Measurements from ENCODE around the gene LY6G6C.

LY6G6C gene

GRCh38 chr6:31725502-31726350 is 4.2 kb upstream of the LY6G6C start:
- DNase-seq (ENCODE audit: low read depth), result no peak
- no peak for TF ChIP-seq CTCF (conservative IDR thresholded peaks at IDR 0.05; ENCODE audit: low read length)
- H3K4me3 ChIP-seq (ENCODE audit: low read length), result no peak overlapping the region

GRCh38 chr6:31723980-31724691 is 2.6 kb upstream of the LY6G6C start:
- no peak overlapping the region for H3K4me3 ChIP-seq (ENCODE audit: low read length)

GRCh38 chr6:31723245-31723979 is 1.9 kb upstream of the LY6G6C start, which contains the start of gene MPIG6B:
Gene MPIG6B, plus strand, starts transcription at chr6:31723373. Its CDS starts 11 bp downstream, at chr6:31723384.
- no peak for DNase-seq (ENCODE audit: low read depth)

More at GRCh38 chr6:31723980-31724691, 2.6 kb upstream of the LY6G6C start:
- TF ChIP-seq CTCF (conservative IDR thresholded peaks at IDR 0.05; ENCODE audit: low read length), result no peak
- no peak for DNase-seq (ENCODE audit: low read depth)

GRCh38 chr6:31722173-31722572 is 627 bp upstream of the LY6G6C start:
- no peak overlapping the region for H3K4me3 ChIP-seq (ENCODE audit: low read length)
- DNase-seq (ENCODE audit: low read depth), result no peak
- TF ChIP-seq CTCF (conservative IDR thresholded peaks at IDR 0.05; ENCODE audit: low read length), result no peak

More at GRCh38 chr6:31723245-31723979, 1.9 kb upstream of the LY6G6C start, which contains the start of gene MPIG6B:
- H3K4me3 ChIP-seq (ENCODE audit: low read length), result no peak within 1 kb of the TSS
- TF ChIP-seq CTCF (conservative IDR thresholded peaks at IDR 0.05; ENCODE audit: low read length), result no peak

- H3K4me3 ChIP-seq (ENCODE audit: low read length), result no peak overlapping the region
- no peak for TF ChIP-seq CTCF (conservative IDR thresholded peaks at IDR 0.05; ENCODE audit: low read length)
- peak; percentile 42 for DNase-seq (ENCODE audit: low read depth)
These were observed 1.3 kb downstream of the LY6G6C start for GRCh38 chr6:31720196-31720770.

- TF ChIP-seq CTCF (conservative IDR thresholded peaks at IDR 0.05; ENCODE audit: low read length), result no peak
- no peak for DNase-seq (ENCODE audit: low read depth)
- no peak overlapping the region for H3K4me3 ChIP-seq (ENCODE audit: low read length)
These were observed 2.5 kb downstream of the LY6G6C start for GRCh38 chr6:31719001-31719400.

Data from AG10803 (cell line).